MM.1S (cell line): ENCODE measurements around the gene EEPD1.

Experiments
- DNase-seq: peaks from one replicate; pipeline ENCODE4 v3.0.0-alpha.2; 2015
- H2AFZ ChIP-seq: fragments of 300-600 bp; sonication (generic); 2 replicates; pipeline ENCODE4 v1.6.0; 2016; ENCODE audit warnings: antibody characterized with exemption, low read length
- H3F3A ChIP-seq: fragments of 300-600 bp; sonication (generic); 2 replicates; pipeline ENCODE4 v1.6.1; 2016; ENCODE audit warnings: mild to moderate bottlenecking, antibody characterized with exemption, low read length, moderate library complexity, mixed read lengths; ENCODE audit not compliant: insufficient read depth
- H3K27ac ChIP-seq: fragments of 300-600 bp; sonication (generic); 2 replicates; pipeline ENCODE4 v1.5.1; 2016; ENCODE audit warnings: mild to moderate bottlenecking, low read length
- H3K27me3 ChIP-seq: fragments of 300-600 bp; sonication (generic); replicated peaks from 2 replicates; pipeline ENCODE4 v1.6.0; 2016; ENCODE audit warnings: low read length; ENCODE audit not compliant: insufficient read depth
- H3K36me3 ChIP-seq: fragments of 300-600 bp; sonication (generic); replicated peaks from 2 replicates; pipeline ENCODE4 v1.6.1; 2016; ENCODE audit warnings: mild to moderate bottlenecking, low read length, mixed read lengths; ENCODE audit not compliant: insufficient read depth
- H3K4me1 ChIP-seq: fragments of 300-600 bp; sonication (generic); 2 replicates; pipeline ENCODE4 v1.6.1; 2016; ENCODE audit warnings: low read length, mixed read lengths
- H3K4me2 ChIP-seq: fragments of 300-600 bp; sonication (generic); 2 replicates; pipeline ENCODE4 v1.6.0; 2016; ENCODE audit warnings: low read depth, low read length
- H3K4me3 ChIP-seq: fragments of 300-600 bp; sonication (generic); 2 replicates; pipeline ENCODE4 v1.5.1; 2016; ENCODE audit warnings: low read length, mixed read lengths
- H3K79me2 ChIP-seq: fragments of 300-600 bp; sonication (generic); 2 replicates; pipeline ENCODE4 v1.6.1; 2016; ENCODE audit warnings: mixed run types, low read length, mixed read lengths
- H3K9ac ChIP-seq: fragments of 300-600 bp; sonication (generic); 2 replicates; pipeline ENCODE4 v1.6.1; 2016; ENCODE audit warnings: low read length, mixed read lengths
- H3K9me2 ChIP-seq: fragments of 300-600 bp; sonication (generic); replicated peaks from 2 replicates; pipeline ENCODE4 v1.6.1; 2016; ENCODE audit warnings: mild to moderate bottlenecking, low read length, mixed read lengths; ENCODE audit not compliant: insufficient read depth
- H3K9me3 ChIP-seq: fragments of 300-600 bp; sonication (generic); replicated peaks from 2 replicates; pipeline ENCODE4 v1.6.1; 2016; ENCODE audit warnings: mild to moderate bottlenecking, low read length, mixed read lengths; ENCODE audit not compliant: insufficient read depth
- H4K20me1 ChIP-seq: fragments of 300-600 bp; sonication (generic); 2 replicates; pipeline ENCODE4 v1.6.1; 2016; ENCODE audit warnings: mild to moderate bottlenecking, low read length, moderate library complexity, mixed read lengths; ENCODE audit not compliant: insufficient read depth
- CTCF ChIP-seq: fragments of 300-600 bp; sonication (generic); IDR thresholded peaks from 2 replicates; pipeline ENCODE4 v1.5.1; 2016; ENCODE audit warnings: antibody characterized with exemption, low read length, mixed read lengths
- EZH2 ChIP-seq: fragments of 300-600 bp; sonication (generic); optimal IDR thresholded peaks from 2 replicates; pipeline ENCODE3; 2017; ENCODE audit warnings: low read depth, mild to moderate bottlenecking, antibody characterized with exemption, low read length, mixed read lengths
- EZH2phosphoT487 ChIP-seq: fragments of 300-600 bp; sonication (generic); IDR thresholded peaks from 2 replicates; pipeline ENCODE4 v1.6.1; 2018; ENCODE audit warnings: antibody characterized with exemption, low read length

EEPD1 gene

DNA sequence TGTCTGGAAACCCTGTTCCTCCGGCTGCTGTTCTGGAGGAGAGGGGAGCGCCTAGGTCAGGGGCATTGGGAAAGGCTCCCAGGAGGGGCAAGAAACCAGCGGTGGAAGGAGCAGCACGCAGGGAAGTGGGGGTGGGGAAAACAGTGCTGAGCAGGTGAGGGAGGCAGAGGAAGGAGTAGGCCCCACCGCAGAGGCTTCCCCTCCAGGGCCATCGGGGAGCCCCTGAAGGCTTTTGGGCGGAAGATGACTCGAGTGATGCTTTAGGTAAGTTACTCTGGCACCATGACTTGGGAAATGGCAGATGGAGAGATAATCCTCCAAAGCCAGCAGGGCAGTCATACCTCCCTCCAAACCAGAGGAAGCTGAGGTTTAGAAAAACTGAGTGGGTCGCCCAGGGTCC, 130.1 kb downstream of the EEPD1 start:
- Histone ChIP-seq H3F3A (no peaks in the 10 kb centered on the region), H2AFZ (no peak overlapping the region), H3K4me2 (no peak overlapping the region), H3K27ac (no peak overlapping the region), H3K27me3 (no peaks in the 10 kb centered on the region), H3K79me2 (no peaks in the 10 kb centered on the region), H3K4me3 (no peak overlapping the region), H3K9ac (no peak overlapping the region), H3K4me1 (peaks cover 8% of the 10 kb centered on the region), H3K36me3 (no peaks in the 10 kb centered on the region), H4K20me1 (no peaks in the 10 kb centered on the region), H3K9me3 (no peaks in the 10 kb centered on the region), H3K9me2 (no peaks in the 10 kb centered on the region)
- no peak for TF ChIP-seq EZH2phosphoT487
- DNase-seq, result no peak

GRCh38 chr7:36283711-36284130, 130.7 kb downstream of the EEPD1 start:
- H4K20me1 ChIP-seq, result no peaks in the 10 kb centered on the region
- H3K4me2 ChIP-seq, result no peak overlapping the region
- no peaks in the 10 kb centered on the region for H3K9me2 ChIP-seq
- H3K4me1 ChIP-seq, result peaks cover 10% of the 10 kb centered on the region
- TF ChIP-seq EZH2phosphoT487, result no peak
- H3K27ac ChIP-seq, result no peak overlapping the region
- H3K9ac ChIP-seq, result no peak overlapping the region
- DNase-seq, result no peak
- H3K36me3 ChIP-seq, result no peaks in the 10 kb centered on the region
- no peaks in the 10 kb centered on the region for H3K9me3 ChIP-seq
- H3K79me2 ChIP-seq, result no peaks in the 10 kb centered on the region
- H3K4me3 ChIP-seq, result no peak overlapping the region
- H3K27me3 ChIP-seq, result no peaks in the 10 kb centered on the region
- H3F3A ChIP-seq, result no peaks in the 10 kb centered on the region
- H2AFZ ChIP-seq, result no peak overlapping the region

- no peaks in the 10 kb centered on the region for H3K79me2 ChIP-seq
- no peak overlapping the region for H2AFZ ChIP-seq
- no peak for TF ChIP-seq CTCF
- no peak for TF ChIP-seq EZH2
- TF ChIP-seq EZH2phosphoT487, result no peak
- no peak overlapping the region for H3K27ac ChIP-seq
- no peaks in the 10 kb centered on the region for H3F3A ChIP-seq
- H4K20me1 ChIP-seq, result no peaks in the 10 kb centered on the region
- H3K4me1 ChIP-seq, result peaks cover 10% of the 10 kb centered on the region
- no peaks in the 10 kb centered on the region for H3K36me3 ChIP-seq
- no peaks in the 10 kb centered on the region for H3K9me3 ChIP-seq
- H3K4me3 ChIP-seq, result no peak overlapping the region
- DNase-seq, result no peak
- no peak overlapping the region for H3K9ac ChIP-seq
- H3K27me3 ChIP-seq, result no peaks in the 10 kb centered on the region
- H3K4me2 ChIP-seq, result no peak overlapping the region
- no peaks in the 10 kb centered on the region for H3K9me2 ChIP-seq
Observed at GRCh38 chr7:36284456-36285090, 131.5 kb downstream of the EEPD1 start.

DNA sequence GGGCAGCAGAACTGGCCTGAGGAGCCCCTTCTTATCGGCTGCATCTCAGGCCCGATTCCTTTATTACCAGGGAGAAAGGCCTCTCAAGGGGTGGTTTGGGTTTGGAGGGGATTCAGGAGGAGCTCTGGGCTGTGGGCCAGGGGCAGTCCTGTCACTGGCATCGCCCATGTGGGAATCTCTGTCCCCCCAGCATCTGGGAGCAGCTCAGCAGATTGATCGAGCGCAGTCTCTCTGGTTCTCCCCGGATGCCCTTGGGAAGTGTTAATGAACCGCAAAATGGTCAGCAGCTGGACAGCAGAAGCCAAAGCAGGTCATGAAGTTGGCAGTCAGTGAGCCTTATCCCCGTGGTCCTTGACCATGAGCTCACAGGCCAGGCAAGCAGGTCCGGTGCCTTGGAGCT, 132.2 kb downstream of the EEPD1 start:
- Histone ChIP-seq H3K4me1 (peaks cover 10% of the 10 kb centered on the region), H3F3A (no peaks in the 10 kb centered on the region), H3K9ac (no peak overlapping the region), H2AFZ (no peak overlapping the region), H4K20me1 (no peaks in the 10 kb centered on the region), H3K9me2 (no peaks in the 10 kb centered on the region), H3K4me3 (no peak overlapping the region), H3K9me3 (no peaks in the 10 kb centered on the region), H3K79me2 (no peaks in the 10 kb centered on the region), H3K27ac (no peak overlapping the region), H3K27me3 (no peaks in the 10 kb centered on the region), H3K36me3 (no peaks in the 10 kb centered on the region), H3K4me2 (no peak overlapping the region)
- TF ChIP-seq CTCF (no peak), EZH2phosphoT487 (no peak), EZH2 (no peak)
- DNase-seq, result no peak
